ENCODE measurements around the gene SHH. TPM values are rescaled to one million over a fixed set of nuclear protein-coding genes. Genes with fewer than 3 reads are reported as not detected.

SHH gene
- total RNA-seq, 1 experiment from 2014 or later: 0.26 TPM

DNA sequence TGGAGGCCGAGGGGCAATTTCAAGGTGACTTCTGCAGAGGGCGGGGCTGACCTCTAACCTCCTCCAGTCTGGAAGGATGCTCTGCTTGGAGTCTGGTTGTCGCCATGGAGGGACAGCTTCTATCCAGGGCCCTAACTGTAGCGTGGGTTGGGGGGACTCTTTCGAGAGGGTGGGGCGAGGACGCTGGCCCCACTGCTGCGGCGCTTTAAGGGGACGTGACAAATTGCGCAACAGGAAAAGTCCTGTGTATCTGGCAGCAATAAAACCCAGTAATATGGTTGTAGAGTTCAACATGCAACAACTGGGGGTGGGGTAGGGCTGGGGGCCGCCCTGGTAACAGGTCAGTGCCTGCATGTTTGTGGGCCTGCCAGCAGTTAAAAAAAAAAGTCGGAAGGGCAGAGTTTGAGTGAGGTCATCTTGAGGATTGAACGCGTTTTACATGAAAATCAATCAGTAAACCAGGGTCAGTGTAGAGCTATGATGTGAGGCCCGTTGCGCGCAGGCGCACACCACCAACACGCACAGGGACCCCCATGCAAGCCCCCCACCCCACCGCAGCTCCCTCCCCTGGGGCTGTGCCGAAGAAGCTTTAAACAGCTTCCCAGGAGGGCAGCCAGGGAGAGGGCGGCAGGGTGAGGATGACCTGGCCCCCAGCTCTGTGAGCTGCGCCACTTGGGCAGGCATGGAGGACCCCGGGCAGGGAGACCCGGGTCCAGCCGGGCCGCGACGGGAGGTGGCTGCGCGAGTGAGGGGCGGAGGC is 4.3 kb downstream of the SHH start (continued):
- TF ChIP-seq, protein P1, sequence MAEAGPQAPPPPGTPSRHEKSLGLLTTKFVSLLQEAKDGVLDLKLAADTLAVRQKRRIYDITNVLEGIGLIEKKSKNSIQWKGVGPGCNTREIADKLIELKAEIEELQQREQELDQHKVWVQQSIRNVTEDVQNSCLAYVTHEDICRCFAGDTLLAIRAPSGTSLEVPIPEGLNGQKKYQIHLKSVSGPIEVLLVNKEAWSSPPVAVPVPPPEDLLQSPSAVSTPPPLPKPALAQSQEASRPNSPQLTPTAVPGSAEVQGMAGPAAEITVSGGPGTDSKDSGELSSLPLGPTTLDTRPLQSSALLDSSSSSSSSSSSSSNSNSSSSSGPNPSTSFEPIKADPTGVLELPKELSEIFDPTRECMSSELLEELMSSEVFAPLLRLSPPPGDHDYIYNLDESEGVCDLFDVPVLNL (CRISPR knock-in tag; IDR thresholded peaks at IDR 0.05; ENCODE audit: borderline replicate concordance, low read depth): no peak
- TF ChIP-seq, protein P2, sequence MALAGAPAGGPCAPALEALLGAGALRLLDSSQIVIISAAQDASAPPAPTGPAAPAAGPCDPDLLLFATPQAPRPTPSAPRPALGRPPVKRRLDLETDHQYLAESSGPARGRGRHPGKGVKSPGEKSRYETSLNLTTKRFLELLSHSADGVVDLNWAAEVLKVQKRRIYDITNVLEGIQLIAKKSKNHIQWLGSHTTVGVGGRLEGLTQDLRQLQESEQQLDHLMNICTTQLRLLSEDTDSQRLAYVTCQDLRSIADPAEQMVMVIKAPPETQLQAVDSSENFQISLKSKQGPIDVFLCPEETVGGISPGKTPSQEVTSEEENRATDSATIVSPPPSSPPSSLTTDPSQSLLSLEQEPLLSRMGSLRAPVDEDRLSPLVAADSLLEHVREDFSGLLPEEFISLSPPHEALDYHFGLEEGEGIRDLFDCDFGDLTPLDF (CRISPR knock-in tag; IDR thresholded peaks at IDR 0.05): no peak
- no peak; the same call in 1 of the 2 replicates for TF ChIP-seq ESRRA (CRISPR knock-in tag; IDR thresholded peaks at IDR 0.05; ENCODE audit: borderline replicate concordance)
- TF ChIP-seq ZNF121 (CRISPR knock-in tag; IDR thresholded peaks at IDR 0.05): no peak
- TF ChIP-seq FOXP1 (CRISPR knock-in tag; IDR thresholded peaks at IDR 0.05; ENCODE audit: borderline replicate concordance): no peak

DNA sequence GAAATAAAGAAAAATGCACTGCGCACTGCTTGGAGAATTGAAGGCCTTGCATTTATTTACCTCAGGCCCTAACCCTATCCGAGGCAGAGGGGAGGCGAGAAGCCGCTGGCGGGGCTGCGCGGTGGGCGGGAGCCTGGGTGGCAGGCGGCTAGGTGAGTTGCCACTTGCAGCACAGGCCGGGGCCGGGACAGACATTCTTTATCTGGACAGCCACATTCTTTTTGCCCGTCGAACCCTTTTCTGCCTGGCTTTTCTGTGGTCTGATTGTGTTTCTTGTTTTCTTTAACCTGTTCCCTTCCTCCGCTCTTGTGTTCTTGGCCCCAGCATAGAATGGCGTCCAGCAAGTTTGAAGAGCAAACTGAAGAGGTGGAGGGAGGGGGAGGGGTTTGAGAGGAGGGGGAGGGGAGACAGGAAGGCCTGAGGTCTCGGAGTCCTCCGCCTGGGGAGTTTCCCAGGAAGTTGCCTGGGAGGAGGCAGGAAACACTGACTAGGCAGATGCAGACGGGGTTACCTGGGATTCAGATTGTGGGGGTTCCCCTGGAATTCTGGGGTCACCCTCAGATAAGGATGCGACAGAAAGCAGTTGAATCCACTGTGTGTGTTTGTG is 5.1 kb downstream of the SHH start:
- ATAC-seq (no peak), DNase-seq (ENCODE audit: low spot score) (no peak)
- Mint-ChIP-seq H3K27me3 (ENCODE audit: low read depth) (peaks cover 94% of the 10 kb centered on the region), H3K36me3 (no peaks in the 10 kb centered on the region), H3K9me3 (no peaks in the 10 kb centered on the region), H3K27ac (no peak overlapping the region), H3K4me3 (peak overlapping the region; percentile 63), H3K4me1 (peaks cover 49% of the 10 kb centered on the region)
- POLR2A ChIA-PET: no interaction called here
- CTCF ChIA-PET: no interaction called here
- TF ChIP-seq, protein P3, sequence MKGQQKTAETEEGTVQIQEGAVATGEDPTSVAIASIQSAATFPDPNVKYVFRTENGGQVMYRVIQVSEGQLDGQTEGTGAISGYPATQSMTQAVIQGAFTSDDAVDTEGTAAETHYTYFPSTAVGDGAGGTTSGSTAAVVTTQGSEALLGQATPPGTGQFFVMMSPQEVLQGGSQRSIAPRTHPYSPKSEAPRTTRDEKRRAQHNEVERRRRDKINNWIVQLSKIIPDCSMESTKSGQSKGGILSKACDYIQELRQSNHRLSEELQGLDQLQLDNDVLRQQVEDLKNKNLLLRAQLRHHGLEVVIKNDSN (CRISPR knock-in tag; IDR thresholded peaks at IDR 0.05): no peak
- TF ChIP-seq EMX1 (CRISPR knock-in tag; IDR thresholded peaks at IDR 0.05) (no peak), SMAD3 (CRISPR knock-in tag; IDR thresholded peaks at IDR 0.05; ENCODE audit: borderline replicate concordance) (no peak), CREM (CRISPR knock-in tag; IDR thresholded peaks at IDR 0.05) (no peak), KAT7 (CRISPR knock-in tag; IDR thresholded peaks at IDR 0.05; ENCODE audit: borderline replicate concordance) (no peak), TEAD4 (CRISPR knock-in tag; IDR thresholded peaks at IDR 0.05) (no peak), FOXP1 (CRISPR knock-in tag; IDR thresholded peaks at IDR 0.05; ENCODE audit: borderline replicate concordance) (no peak)
- TF ChIP-seq, protein P4, sequence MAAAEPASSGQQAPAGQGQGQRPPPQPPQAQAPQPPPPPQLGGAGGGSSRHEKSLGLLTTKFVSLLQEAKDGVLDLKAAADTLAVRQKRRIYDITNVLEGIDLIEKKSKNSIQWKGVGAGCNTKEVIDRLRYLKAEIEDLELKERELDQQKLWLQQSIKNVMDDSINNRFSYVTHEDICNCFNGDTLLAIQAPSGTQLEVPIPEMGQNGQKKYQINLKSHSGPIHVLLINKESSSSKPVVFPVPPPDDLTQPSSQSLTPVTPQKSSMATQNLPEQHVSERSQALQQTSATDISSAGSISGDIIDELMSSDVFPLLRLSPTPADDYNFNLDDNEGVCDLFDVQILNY (CRISPR knock-in tag; IDR thresholded peaks at IDR 0.05): no peak
- TF ChIP-seq, protein P5, sequence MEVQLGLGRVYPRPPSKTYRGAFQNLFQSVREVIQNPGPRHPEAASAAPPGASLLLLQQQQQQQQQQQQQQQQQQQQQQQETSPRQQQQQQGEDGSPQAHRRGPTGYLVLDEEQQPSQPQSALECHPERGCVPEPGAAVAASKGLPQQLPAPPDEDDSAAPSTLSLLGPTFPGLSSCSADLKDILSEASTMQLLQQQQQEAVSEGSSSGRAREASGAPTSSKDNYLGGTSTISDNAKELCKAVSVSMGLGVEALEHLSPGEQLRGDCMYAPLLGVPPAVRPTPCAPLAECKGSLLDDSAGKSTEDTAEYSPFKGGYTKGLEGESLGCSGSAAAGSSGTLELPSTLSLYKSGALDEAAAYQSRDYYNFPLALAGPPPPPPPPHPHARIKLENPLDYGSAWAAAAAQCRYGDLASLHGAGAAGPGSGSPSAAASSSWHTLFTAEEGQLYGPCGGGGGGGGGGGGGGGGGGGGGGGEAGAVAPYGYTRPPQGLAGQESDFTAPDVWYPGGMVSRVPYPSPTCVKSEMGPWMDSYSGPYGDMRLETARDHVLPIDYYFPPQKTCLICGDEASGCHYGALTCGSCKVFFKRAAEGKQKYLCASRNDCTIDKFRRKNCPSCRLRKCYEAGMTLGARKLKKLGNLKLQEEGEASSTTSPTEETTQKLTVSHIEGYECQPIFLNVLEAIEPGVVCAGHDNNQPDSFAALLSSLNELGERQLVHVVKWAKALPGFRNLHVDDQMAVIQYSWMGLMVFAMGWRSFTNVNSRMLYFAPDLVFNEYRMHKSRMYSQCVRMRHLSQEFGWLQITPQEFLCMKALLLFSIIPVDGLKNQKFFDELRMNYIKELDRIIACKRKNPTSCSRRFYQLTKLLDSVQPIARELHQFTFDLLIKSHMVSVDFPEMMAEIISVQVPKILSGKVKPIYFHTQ (CRISPR knock-in tag; IDR thresholded peaks at IDR 0.05): no peak
- TF ChIP-seq, protein P6, sequence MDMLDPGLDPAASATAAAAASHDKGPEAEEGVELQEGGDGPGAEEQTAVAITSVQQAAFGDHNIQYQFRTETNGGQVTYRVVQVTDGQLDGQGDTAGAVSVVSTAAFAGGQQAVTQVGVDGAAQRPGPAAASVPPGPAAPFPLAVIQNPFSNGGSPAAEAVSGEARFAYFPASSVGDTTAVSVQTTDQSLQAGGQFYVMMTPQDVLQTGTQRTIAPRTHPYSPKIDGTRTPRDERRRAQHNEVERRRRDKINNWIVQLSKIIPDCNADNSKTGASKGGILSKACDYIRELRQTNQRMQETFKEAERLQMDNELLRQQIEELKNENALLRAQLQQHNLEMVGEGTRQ (CRISPR knock-in tag; IDR thresholded peaks at IDR 0.05): no peak
- TF ChIP-seq, protein P7, sequence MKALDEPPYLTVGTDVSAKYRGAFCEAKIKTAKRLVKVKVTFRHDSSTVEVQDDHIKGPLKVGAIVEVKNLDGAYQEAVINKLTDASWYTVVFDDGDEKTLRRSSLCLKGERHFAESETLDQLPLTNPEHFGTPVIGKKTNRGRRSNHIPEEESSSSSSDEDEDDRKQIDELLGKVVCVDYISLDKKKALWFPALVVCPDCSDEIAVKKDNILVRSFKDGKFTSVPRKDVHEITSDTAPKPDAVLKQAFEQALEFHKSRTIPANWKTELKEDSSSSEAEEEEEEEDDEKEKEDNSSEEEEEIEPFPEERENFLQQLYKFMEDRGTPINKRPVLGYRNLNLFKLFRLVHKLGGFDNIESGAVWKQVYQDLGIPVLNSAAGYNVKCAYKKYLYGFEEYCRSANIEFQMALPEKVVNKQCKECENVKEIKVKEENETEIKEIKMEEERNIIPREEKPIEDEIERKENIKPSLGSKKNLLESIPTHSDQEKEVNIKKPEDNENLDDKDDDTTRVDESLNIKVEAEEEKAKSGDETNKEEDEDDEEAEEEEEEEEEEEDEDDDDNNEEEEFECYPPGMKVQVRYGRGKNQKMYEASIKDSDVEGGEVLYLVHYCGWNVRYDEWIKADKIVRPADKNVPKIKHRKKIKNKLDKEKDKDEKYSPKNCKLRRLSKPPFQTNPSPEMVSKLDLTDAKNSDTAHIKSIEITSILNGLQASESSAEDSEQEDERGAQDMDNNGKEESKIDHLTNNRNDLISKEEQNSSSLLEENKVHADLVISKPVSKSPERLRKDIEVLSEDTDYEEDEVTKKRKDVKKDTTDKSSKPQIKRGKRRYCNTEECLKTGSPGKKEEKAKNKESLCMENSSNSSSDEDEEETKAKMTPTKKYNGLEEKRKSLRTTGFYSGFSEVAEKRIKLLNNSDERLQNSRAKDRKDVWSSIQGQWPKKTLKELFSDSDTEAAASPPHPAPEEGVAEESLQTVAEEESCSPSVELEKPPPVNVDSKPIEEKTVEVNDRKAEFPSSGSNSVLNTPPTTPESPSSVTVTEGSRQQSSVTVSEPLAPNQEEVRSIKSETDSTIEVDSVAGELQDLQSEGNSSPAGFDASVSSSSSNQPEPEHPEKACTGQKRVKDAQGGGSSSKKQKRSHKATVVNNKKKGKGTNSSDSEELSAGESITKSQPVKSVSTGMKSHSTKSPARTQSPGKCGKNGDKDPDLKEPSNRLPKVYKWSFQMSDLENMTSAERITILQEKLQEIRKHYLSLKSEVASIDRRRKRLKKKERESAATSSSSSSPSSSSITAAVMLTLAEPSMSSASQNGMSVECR (CRISPR knock-in tag; IDR thresholded peaks at IDR 0.05; ENCODE audit: borderline replicate concordance): no peak
- TF ChIP-seq, protein P8, sequence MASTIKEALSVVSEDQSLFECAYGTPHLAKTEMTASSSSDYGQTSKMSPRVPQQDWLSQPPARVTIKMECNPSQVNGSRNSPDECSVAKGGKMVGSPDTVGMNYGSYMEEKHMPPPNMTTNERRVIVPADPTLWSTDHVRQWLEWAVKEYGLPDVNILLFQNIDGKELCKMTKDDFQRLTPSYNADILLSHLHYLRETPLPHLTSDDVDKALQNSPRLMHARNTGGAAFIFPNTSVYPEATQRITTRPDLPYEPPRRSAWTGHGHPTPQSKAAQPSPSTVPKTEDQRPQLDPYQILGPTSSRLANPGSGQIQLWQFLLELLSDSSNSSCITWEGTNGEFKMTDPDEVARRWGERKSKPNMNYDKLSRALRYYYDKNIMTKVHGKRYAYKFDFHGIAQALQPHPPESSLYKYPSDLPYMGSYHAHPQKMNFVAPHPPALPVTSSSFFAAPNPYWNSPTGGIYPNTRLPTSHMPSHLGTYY (CRISPR knock-in tag; IDR thresholded peaks at IDR 0.05): no peak
- TF ChIP-seq, protein P9, sequence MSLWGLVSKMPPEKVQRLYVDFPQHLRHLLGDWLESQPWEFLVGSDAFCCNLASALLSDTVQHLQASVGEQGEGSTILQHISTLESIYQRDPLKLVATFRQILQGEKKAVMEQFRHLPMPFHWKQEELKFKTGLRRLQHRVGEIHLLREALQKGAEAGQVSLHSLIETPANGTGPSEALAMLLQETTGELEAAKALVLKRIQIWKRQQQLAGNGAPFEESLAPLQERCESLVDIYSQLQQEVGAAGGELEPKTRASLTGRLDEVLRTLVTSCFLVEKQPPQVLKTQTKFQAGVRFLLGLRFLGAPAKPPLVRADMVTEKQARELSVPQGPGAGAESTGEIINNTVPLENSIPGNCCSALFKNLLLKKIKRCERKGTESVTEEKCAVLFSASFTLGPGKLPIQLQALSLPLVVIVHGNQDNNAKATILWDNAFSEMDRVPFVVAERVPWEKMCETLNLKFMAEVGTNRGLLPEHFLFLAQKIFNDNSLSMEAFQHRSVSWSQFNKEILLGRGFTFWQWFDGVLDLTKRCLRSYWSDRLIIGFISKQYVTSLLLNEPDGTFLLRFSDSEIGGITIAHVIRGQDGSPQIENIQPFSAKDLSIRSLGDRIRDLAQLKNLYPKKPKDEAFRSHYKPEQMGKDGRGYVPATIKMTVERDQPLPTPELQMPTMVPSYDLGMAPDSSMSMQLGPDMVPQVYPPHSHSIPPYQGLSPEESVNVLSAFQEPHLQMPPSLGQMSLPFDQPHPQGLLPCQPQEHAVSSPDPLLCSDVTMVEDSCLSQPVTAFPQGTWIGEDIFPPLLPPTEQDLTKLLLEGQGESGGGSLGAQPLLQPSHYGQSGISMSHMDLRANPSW (CRISPR knock-in tag; conservative IDR thresholded peaks at IDR 0.05; ENCODE audit: low read depth): no peak

All from WTC11 (cell line).